ENCODE data around the gene GPNMB. TPM values are rescaled to one million over a fixed set of nuclear protein-coding genes. Genes with fewer than 3 reads are reported as not detected.

The GPNMB gene
- total and polyA plus RNA-seq, 2 of the 13 experiments (the other 11 are each of a cell fraction or from before 2014, with no cell fraction given): 1.1 to 1.6 TPM

DNA sequence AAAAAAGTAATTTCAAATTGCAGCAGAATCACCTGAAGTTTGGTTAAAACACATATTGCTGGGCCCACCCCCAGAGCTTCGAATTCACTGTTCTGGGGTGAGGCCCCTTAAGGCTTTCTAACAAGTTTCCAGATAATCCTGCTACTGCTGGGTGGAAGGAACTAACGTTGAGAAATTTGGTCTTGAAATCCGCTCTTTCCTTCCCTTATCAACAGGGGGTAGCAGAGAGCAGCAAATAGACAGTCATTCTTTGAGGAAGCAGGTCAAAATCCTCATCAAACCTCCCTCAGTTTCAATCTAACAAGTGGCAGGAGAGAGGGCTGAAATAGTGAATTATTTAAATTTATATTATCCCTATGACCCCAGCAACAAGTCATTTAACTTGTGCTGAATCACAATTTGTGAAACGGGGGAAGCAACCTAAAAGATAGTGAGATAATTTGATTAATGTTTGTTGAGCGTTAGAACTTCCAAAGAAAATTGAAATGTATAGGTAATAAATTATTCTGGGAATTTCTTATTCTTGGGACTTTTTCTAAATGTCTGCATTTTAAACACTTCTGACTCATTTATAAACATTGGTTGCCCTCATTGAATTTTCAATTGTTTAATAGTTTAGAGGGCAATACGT is 30.9 kb downstream of the GPNMB start (continued):
- TF ChIP-seq, protein P1, sequence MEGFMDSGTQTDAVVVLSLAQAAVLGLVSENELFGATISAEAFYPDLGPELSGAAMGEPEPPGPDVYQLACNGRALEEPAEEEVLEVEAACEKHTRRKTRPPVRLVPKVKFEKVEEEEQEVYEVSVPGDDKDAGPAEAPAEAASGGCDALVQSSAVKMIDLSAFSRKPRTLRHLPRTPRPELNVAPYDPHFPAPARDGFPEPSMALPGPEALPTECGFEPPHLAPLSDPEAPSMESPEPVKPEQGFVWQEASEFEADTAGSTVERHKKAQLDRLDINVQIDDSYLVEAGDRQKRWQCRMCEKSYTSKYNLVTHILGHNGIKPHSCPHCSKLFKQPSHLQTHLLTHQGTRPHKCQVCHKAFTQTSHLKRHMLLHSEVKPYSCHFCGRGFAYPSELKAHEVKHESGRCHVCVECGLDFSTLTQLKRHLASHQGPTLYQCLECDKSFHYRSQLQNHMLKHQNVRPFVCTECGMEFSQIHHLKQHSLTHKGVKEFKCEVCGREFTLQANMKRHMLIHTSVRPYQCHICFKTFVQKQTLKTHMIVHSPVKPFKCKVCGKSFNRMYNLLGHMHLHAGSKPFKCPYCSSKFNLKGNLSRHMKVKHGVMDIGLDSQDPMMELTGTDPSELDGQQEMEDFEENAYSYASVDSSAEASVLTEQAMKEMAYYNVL (CRISPR knock-in tag; IDR thresholded peaks at IDR 0.05; ENCODE audit: borderline replicate concordance): no peak
- TF ChIP-seq HHEX (CRISPR knock-in tag; IDR thresholded peaks at IDR 0.05): no peak
- 0 out of 2 replicates have a peak, but pooled peaks have one; percentile 42 for TF ChIP-seq IRF2 (CRISPR knock-in tag; IDR thresholded peaks at IDR 0.05)
- no peak for TF ChIP-seq PLRG1 (conservative IDR thresholded peaks at IDR 0.05)
- no peak for TF ChIP-seq ZNF883 (CRISPR knock-in tag; IDR thresholded peaks at IDR 0.05; ENCODE audit: not compliant biosample characterization)
- TF ChIP-seq ZNF138 (CRISPR knock-in tag; IDR thresholded peaks at IDR 0.05; ENCODE audit: low read depth): no peak
- TF ChIP-seq CCDC6 (CRISPR knock-in tag; IDR thresholded peaks at IDR 0.05): no peak
- no peak for TF ChIP-seq HNF4G (IDR thresholded peaks at IDR 0.05; ENCODE audit: borderline replicate concordance, low read depth, low read length)
- TF ChIP-seq HNF4G (CRISPR knock-in tag; IDR thresholded peaks at IDR 0.05; ENCODE audit: borderline replicate concordance, low read depth): no peak
- TF ChIP-seq ZNF468 (CRISPR knock-in tag; IDR thresholded peaks at IDR 0.05): no peak
- no peak for TF ChIP-seq ZNF18 (CRISPR knock-in tag; IDR thresholded peaks at IDR 0.05; ENCODE audit: insufficient replicate concordance)
- TF ChIP-seq ZNF737 (CRISPR knock-in tag; IDR thresholded peaks at IDR 0.05; ENCODE audit: borderline replicate concordance): no peak
- no peak; the same call in 1 of the 2 replicates for TF ChIP-seq ZKSCAN8 (CRISPR knock-in tag; IDR thresholded peaks at IDR 0.05; ENCODE audit: borderline replicate concordance)
- TF ChIP-seq DNMT3B (CRISPR knock-in tag; conservative IDR thresholded peaks at IDR 0.05): no peak
- TF ChIP-seq SNRNP70 (IDR thresholded peaks at IDR 0.05; ENCODE audit: low read depth, low read length): no peak
- 0 out of 2 replicates have a peak, but pooled peaks have one; percentile 38 for TF ChIP-seq ZBTB25 (CRISPR knock-in tag; IDR thresholded peaks at IDR 0.05)
- TF ChIP-seq ZNF790 (CRISPR knock-in tag; IDR thresholded peaks at IDR 0.05; ENCODE audit: borderline replicate concordance): no peak
- no peak for TF ChIP-seq HOXA3 (CRISPR knock-in tag; IDR thresholded peaks at IDR 0.05)
- TF ChIP-seq ZNF652 (CRISPR knock-in tag; IDR thresholded peaks at IDR 0.05; ENCODE audit: borderline replicate concordance, low read depth): no peak
- TF ChIP-seq ZNF841 (CRISPR knock-in tag; IDR thresholded peaks at IDR 0.05; ENCODE audit: borderline replicate concordance): no peak
- TF ChIP-seq SOX5 (CRISPR knock-in tag; IDR thresholded peaks at IDR 0.05; ENCODE audit: borderline replicate concordance): peak; percentile 26; the same call in 1 of the 2 replicates
- TF ChIP-seq STAT6 (CRISPR knock-in tag; IDR thresholded peaks at IDR 0.05; ENCODE audit: borderline replicate concordance): no peak
- no peak for TF ChIP-seq POGZ (CRISPR knock-in tag; IDR thresholded peaks at IDR 0.05)

All from HepG2 (cell line).